AG10803 (cell line): ENCODE results near the gene MAPKAPK5.
"Not testable (repeated sequence)": the region's sequence is repeated elsewhere in the genome, so short reads cannot be mapped to it uniquely, and the experiment has no call there.

ENCODE experiments used
- DNase-seq: peaks from one replicate; pipeline ENCODE4 v3.0.0; 2010; ENCODE audit warnings: low read depth
- H3K4me3 ChIP-seq: 2 replicates; pipeline ENCODE4 v1.5.1; 2011; ENCODE audit warnings: mild to moderate bottlenecking, low read length, control low read depth
- CTCF ChIP-seq: conservative IDR thresholded peaks from 2 replicates; pipeline ENCODE4 v1.5.1; 2011; ENCODE audit warnings: mild to moderate bottlenecking, low read length, control low read depth, inconsistent platforms

The MAPKAPK5 gene

GRCh38 chr12:111807232-111807631 lies 34.8 kb upstream of the MAPKAPK5 start:
- no peak overlapping the region for H3K4me3 ChIP-seq
- no peak for TF ChIP-seq CTCF
- DNase-seq: no peak

- no peak overlapping the region for H3K4me3 ChIP-seq
- peak; percentile 87 for TF ChIP-seq CTCF
- DNase-seq: peak; percentile 82
Observed at GRCh38 chr12:111812881-111813741, 28.9 kb upstream of the MAPKAPK5 start.

GRCh38 chr12:111816065-111816615 lies 25.9 kb upstream of the MAPKAPK5 start:
- TF ChIP-seq CTCF: no peak
- DNase-seq: no peak

GRCh38 chr12:111816898-111817297 lies 25.1 kb upstream of the MAPKAPK5 start:
- DNase-seq: not testable (repeated sequence)

More at GRCh38 chr12:111816065-111816615, 25.9 kb upstream of the MAPKAPK5 start:
- no peak overlapping the region for H3K4me3 ChIP-seq

GRCh38 chr12:111818340-111818739 lies 23.7 kb upstream of the MAPKAPK5 start:
- no peak for DNase-seq
- no peak overlapping the region for H3K4me3 ChIP-seq
- no peak for TF ChIP-seq CTCF

More at GRCh38 chr12:111816898-111817297, 25.1 kb upstream of the MAPKAPK5 start:
- not testable (repeated sequence) for H3K4me3 ChIP-seq

GRCh38 chr12:111819191-111820158 lies 22.6 kb upstream of the MAPKAPK5 start:
- H3K4me3 ChIP-seq: no peak overlapping the region
- no peak for DNase-seq
- no peak for TF ChIP-seq CTCF

GRCh38 chr12:111820828-111821227 lies 21.2 kb upstream of the MAPKAPK5 start:
- not testable (repeated sequence) for H3K4me3 ChIP-seq, DNase-seq
